Ecto neural progenitor cell (in vitro differentiated cells): ENCODE measurements around the gene FOXD2.

Experiments used
- DNase-seq: peaks from one replicate; pipeline ENCODE4 v3.0.0-alpha.2; 2018; ENCODE audit warnings: low spot score

Gene FOXD2

DNA sequence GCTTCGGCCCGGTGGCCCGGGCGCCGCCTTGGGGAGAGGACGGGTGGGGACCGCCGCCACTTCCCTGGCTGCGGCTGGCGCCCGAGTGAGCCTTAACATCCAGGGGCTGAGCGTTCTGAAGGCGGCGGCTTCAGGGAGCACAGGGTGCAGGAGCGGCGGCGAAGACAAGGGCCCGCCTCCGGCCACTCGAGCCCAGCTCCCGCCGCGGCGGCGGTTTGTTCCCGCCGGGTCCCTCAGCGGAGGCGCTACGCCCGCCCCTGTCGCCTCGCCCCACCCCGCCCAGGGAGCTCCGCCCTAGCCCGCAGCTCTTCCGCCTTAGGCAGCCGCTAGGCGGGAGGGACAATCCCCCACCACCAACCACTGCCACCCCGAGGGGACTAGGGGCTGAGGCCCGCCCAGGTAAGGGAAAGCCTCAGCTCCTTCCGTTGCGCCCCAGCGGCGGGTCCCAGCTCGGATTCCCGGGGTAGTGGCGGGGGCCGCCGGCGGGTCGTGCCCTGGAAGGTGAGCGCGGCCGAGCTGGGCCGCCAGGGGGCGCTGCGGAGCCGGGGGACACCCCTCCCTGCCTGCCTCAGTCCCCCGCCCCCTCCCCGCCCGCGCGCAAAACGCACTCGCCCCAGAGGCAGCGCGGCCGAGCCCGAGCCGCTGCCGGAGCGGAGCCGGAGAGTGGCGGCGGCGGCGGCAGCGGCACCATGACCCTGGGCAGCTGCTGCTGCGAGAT, at the start of gene FOXD2:
FOXD2 (plus strand) TSS at position 598 of the 718 bp plus-strand sequence; CDS start at position 690, 92 bp downstream.
- peak; percentile 96 for DNase-seq

DNA sequence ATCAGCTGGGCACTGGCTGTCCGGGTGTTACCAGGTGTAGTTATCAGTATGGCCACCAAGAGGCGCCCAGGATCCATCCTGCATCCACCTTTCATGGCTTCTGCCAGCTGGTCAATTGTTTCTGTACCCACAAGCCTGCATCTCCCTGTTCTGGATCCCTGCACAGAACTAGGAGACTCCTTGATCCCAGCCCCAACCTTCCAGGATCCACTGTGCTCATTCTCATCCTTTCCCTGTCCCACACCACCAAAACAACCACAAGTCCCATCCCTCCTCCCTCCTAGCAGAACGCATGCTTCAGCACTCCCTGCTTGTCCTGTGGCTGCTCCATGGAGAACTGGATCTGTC, 49.0 kb upstream of the FOXD2 start:
- DNase-seq, result peak; percentile 81

DNA sequence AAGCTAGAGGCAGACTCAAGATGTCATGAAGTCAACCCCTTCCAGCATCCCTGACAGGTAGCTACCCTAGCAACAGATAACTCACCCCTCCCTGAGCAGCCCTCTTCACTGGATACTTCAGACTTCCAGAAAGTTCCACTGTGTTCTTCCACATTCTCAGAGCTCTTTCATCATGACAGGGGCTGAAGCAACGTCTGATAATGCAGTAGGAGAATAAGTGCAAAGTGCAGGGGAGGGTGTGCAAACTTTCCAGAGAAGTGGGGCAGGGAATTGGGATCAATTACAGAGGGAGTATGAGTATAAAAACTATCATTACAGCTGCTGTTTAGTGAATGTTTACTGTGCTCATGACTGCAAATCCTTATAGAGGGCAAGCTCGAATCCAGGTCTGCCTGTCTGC, 48.1 kb upstream of the FOXD2 start:
- no peak for DNase-seq

DNA sequence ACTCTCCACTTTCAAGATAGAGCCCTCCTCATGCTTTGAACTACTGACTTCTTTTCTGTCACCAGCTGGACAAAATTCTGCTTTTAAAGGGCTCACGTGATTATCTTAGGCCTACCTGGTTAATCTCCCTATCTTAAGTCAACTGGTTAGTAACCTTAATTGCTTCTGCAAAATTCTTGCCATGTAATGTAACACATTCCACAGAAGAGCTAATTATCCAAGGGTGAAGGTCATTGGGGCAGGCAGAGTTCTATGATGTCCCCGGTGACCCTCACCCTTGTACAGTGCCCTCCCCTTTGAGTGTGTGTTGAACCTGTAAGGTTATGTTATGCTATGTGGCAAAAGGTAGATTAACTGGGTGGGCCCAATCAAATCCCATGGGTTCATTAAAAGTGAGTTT, 47.0 kb upstream of the FOXD2 start:
- no peak for DNase-seq

DNA sequence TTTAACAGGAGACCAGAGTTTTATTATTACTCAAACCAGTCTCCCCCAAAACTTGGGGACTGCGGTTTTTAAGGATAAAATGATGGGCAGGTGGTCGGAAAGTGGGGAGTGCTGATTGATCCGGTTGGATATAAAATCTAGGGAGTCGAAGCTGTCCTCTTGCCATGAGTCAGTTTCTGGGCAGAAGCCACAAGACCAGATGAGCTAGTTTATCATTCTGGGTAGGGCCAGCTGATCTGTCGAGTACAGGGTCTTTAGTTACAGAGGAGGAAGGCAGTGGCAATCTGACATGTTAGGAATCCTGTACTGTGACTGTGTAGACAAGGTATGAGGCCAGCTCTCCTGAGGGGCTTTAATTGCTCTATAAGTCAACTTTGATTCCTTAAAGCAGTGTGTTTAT, 44.7 kb upstream of the FOXD2 start:
- no peak for DNase-seq

DNA sequence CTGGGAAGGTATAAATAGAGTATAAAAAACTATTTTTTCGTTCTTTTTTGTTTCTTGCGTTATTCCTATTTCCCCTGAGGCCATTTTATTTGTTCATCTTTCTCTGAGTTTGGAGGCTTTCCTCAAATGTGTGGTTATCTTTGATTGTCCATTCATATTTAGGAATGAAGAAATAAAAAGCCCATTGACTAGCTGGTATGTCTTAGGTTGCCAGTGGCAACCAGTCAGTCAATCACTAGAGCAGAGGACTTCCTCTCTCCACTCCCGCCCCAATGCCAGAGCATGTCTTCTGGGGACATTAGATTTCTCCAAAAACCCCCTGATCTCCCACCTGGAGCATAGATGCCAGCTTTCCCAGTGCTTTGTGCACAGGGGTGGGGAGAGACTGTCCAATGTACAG, 42.4 kb upstream of the FOXD2 start:
- DNase-seq, result no peak

- no peak for DNase-seq
Measured at GRCh38 chr1:47396671-47397196, 41.1 kb upstream of the FOXD2 start.

DNA sequence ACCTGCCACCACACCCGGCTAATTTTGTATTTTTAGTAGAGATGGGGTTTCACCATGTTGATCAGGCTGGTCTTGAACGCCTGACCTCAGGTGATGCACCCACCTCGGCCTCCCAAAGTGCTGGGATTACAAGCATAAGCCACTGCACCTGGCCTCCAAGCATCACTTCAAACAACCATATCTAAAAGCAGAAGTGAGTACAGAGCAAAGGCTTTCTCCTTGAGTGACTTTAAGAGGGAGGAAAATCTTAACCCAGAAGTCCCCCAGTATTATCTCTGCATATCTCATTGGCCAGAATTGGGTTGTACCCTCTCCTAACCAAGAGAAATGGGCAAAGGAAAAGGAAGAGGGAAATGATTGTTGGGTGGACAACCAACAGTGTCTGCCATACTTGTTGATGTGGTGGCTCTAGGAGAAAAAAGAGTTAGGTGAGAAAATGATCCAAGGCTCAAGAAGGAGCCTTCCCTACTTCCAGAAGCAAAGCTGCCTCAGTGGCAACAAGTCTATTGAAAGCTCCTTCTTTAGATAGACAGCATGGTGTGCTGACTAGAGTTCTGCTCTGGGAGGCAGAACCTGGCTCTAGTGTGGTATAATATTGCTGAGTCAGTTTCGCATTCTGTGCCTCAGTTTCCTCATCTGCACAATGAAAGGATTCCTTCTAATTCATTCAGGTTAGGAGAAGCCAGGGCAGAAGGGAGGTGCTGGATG, 38.6 kb upstream of the FOXD2 start:
- no peak for DNase-seq

GRCh38 chr1:47399846-47400155, 38.0 kb upstream of the FOXD2 start:
- no peak for DNase-seq

DNA sequence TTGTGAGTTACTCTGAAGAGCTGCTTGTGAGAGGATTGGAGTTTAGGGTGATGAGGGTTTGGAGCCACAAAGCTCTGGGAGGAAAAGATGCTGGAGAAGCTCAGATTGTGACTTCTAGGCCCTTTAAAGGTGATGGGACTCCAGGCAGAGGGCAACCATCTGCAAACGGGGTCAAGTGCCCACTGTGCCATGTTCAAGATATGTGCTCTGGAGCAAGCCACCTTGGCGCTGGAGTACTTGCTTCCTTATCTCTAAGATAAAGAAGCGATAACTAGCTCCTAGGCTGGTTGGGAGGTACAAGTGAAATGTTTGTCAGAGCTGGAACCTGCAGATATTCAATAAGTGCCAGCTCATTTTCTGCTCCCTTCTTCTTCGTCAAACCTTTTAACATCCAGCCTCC, 36.1 kb upstream of the FOXD2 start:
- DNase-seq, result no peak

- DNase-seq, result no peak
Measured at GRCh38 chr1:47402591-47402990, 35.3 kb upstream of the FOXD2 start.

- no peak for DNase-seq
Measured at GRCh38 chr1:47403321-47403910, 34.4 kb upstream of the FOXD2 start.

GRCh38 chr1:47405697-47406096, 32.1 kb upstream of the FOXD2 start:
- no peak for DNase-seq

GRCh38 chr1:47406966-47407365, 30.9 kb upstream of the FOXD2 start:
- no peak for DNase-seq

DNA sequence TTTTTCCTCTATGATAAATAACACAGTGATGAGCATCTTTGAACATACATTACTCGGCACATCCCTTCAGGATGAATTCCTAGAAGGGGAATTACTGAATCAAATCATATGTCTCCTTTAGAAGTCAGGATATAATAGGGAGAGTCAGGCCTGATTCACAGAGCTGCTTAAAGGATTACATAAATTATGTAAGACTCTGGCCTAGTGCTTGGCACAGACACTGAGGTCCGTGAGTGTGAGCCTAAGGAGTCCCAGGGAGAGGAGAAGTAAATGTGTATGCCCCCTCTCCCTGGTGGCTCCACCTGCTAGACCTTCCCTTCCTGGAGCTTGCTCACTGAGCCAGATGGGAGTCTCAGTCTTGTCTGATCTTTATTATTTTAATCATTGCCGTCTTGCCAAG, 30.4 kb upstream of the FOXD2 start:
- DNase-seq, result no peak

GRCh38 chr1:47409311-47410067, 28.4 kb upstream of the FOXD2 start:
- DNase-seq, result peak; percentile 71

GRCh38 chr1:47410068-47410455, 27.8 kb upstream of the FOXD2 start:
- DNase-seq, result no peak

DNA sequence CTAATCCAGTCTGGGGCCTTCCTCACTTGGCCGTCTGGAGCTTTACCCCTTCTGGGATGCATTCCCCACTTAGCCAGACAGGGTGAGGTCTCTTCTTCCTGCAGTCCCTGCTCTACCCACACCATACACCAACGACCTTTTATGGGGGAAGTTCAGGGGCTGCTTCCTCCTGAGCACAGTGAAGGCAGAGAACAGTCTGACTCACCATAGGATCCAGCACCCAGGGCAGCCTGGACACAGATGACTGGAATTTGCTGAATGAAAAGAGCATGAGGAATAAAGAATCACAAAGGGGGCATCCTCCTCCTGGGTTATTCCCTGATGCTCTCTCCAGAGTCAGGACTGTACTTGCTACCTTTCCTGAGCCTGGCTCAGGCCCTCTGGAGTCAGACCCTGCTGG, 26.4 kb upstream of the FOXD2 start:
- DNase-seq, result no peak

DNA sequence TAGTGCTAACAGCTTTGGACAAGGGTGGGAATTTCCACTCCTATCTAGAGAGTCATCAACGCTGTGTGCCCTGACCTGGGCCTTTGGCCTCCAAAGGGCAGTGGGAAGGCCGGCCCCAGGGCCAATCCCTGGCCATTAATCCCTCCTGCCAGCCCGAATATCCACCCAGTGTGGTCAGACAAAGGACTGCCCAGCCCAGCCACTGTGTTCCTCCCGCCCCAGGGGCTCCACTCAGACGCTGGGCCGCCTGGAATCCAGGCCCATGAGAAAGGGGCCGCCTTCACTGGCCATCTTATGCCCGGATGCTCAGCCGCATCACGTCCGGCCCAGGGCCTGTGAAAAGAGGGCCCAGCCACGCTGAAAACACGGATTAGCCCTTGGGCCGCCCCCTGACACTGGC, 25.4 kb upstream of the FOXD2 start:
- DNase-seq, result peak; percentile 84

DNA sequence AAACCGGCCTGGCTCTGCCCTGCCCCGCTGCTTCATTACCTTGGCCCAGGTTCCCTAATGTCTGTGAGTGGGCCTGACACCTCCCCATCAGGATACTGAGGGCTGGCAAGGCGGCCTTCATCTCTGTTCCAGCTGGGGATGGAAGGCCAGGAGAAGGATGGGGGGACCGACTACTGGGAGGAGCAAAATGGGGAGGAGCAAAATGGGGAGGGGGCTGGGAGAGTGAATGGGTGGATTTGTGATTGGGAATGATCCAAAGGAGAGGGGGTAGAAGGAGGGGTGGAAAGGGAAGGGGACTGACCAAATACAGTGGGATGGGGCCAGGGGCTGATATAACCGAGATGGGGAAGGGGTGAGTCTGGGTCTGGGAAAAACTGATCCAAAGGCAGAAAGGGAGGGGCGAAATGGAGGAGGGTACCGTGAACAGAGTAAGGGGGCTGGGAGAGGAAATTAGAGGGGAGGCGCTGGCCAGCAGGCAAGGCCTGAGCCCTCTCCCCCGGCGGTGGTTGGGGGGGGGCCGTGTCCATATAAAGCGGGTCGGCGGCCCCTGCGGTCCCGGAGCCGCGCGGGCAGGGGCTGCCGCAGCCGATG, 22.0 kb upstream of the FOXD2 start, which contains the start of gene FOXE3:
FOXE3 (plus strand) TSS at position 558 of the 591 bp plus-strand sequence; CDS start at position 589, 31 bp downstream.
- no peak for DNase-seq

DNA sequence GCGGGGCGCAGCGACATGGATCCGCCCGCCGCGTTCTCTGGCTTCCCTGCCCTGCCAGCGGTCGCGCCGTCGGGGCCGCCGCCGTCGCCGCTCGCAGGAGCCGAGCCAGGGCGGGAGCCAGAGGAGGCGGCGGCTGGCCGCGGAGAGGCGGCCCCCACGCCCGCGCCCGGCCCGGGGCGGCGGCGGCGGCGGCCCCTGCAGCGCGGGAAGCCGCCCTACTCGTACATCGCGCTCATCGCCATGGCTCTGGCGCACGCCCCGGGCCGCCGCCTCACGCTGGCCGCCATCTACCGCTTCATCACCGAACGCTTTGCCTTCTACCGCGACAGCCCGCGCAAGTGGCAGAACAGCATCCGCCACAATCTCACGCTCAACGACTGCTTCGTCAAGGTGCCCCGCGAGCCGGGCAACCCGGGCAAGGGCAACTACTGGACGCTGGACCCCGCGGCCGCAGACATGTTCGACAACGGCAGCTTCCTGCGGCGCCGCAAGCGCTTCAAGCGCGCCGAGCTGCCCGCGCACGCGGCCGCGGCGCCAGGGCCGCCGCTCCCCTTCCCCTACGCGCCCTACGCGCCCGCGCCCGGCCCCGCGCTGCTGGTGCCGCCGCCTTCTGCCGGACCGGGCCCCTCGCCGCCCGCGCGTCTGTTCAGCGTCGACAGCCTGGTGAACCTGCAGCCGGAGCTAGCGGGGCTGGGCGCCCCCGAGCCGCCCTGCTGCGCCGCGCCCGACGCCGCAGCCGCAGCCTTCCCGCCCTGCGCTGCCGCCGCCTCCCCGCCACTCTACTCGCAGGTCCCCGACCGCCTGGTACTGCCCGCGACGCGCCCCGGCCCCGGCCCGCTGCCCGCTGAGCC, 21.3 kb upstream of the FOXD2 start:
- DNase-seq, result peak; percentile 72
